BE2C (cell line): ENCODE data around the gene TLR8.

ENCODE experiments used
- DNase-seq: peaks from one replicate; pipeline ENCODE4 v3.0.0-alpha.2; 2020
- H3K27me3 ChIP-seq: fragments of 250-450 bp; sonication (Bioruptor Pico); 2 replicates; pipeline ENCODE4 v1.5.1; 2020; ENCODE audit warnings: mild to moderate bottlenecking
- H3K36me3 ChIP-seq: fragments of 250-450 bp; sonication (Bioruptor Pico); 2 replicates; pipeline ENCODE4 v1.5.1; 2020; ENCODE audit warnings: mild to moderate bottlenecking
- H3K4me1 ChIP-seq: fragments of 250-450 bp; sonication (Bioruptor Pico); 2 replicates; pipeline ENCODE4 v1.5.1; 2020
- H3K4me3 ChIP-seq: 2 replicates; pipeline ENCODE4 v1.5.1; 2011; ENCODE audit warnings: low read depth, low read length
- H3K9me3 ChIP-seq: fragments of 250-450 bp; sonication (Bioruptor Pico); 2 replicates; pipeline ENCODE4 v1.5.1; 2020
- CTCF ChIP-seq: IDR thresholded peaks from 2 replicates; pipeline ENCODE4 v1.5.1; 2012; ENCODE audit warnings: mild to moderate bottlenecking, low read depth, low read length

TLR8 gene

DNA sequence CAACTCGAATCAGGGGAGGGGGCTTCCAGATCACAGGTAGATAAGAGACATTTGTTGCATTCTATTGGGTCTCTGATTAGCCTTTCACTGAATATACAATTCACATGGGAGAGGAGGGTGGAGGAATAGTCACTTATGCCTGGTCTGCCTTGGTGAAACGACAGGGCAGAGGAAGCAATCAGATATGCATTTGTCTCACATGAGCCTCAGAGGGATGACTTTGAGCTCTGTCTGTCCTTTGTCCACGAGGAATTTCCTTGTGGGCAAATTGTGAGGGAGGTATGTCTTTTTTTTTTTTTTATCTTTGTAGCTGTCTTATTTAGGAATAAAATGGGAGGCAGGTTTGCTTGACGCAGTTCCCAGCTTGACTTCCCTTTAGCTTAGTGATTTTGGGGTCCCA, 40.0 kb downstream of the TLR8 start:
- Histone ChIP-seq H3K27me3 (no peaks in the 10 kb centered on the region), H3K9me3 (no peaks in the 10 kb centered on the region), H3K4me1 (peaks cover 5% of the 10 kb centered on the region; the same call in 1 of the 2 replicates), H3K36me3 (no peaks in the 10 kb centered on the region), H3K4me3 (no peak overlapping the region)
- no peak for DNase-seq
- TF ChIP-seq CTCF = no peak

DNA sequence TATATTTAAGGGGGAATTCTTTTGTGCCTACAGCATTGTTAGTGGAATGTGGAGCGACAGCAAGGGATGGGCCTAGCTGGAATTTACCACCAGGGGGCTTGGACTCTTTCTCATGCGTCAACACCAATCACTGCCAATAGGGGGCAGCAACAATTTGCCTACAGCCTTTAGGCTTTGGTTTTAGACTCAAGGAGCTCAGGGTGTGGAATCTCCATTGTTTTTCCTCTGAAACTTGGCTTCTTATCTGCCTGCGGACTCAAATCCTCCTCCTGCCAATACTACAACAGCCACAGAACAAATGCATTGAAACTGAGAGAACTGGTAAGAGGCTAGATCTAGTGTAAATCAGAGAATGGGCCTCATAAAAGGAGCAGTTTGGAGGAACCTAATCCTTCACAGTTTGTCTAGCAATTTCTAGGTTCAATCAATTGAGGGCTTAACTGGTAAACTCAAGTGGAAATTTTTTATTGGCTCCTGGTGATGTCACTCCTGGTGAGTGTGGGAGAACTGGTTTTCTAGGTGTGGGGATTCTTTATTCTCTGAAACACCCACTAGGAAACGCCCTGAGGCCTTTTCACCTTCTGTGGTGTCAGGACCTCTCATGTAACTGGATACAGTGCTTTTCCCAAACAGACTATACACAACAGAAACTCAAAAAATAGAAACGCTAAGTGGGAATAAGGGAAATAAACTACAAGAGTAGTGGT, 40.6 kb downstream of the TLR8 start:
- Histone ChIP-seq H3K4me3 (no peak overlapping the region), H3K9me3 (no peaks in the 10 kb centered on the region), H3K27me3 (no peaks in the 10 kb centered on the region), H3K4me1 (peaks cover 5% of the 10 kb centered on the region; the same call in 1 of the 2 replicates), H3K36me3 (no peaks in the 10 kb centered on the region)
- peak; percentile 99 for TF ChIP-seq CTCF
- DNase-seq = peak; percentile 63

GRCh38 chrX:12947545-12948235, 41.3 kb downstream of the TLR8 start:
- Histone ChIP-seq H3K4me3 (no peak overlapping the region), H3K9me3 (no peaks in the 10 kb centered on the region), H3K36me3 (no peaks in the 10 kb centered on the region), H3K4me1 (peaks cover 5% of the 10 kb centered on the region; the same call in 1 of the 2 replicates), H3K27me3 (no peaks in the 10 kb centered on the region)
- no peak for TF ChIP-seq CTCF
- DNase-seq = no peak

DNA sequence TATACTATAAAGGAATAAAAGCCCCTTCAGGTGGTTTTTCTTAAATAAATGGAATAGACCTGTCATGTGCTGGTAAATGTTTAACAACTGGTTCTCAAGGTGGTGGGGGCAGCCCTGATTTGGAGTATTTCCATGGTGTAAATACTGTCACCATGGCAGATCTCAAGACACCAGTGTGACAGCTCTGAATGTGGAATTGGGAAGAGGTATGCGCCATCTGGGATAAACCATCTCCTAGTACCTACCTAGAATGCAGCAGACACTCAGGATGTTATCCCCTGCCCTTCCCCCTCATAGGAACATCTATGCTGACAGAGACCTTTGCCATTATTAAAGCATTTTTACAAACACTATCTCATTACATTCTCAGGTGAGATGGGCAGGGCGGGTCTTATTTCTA, 42.1 kb downstream of the TLR8 start:
- H3K36me3 ChIP-seq = no peaks in the 10 kb centered on the region
- DNase-seq = no peak
- H3K27me3 ChIP-seq = no peaks in the 10 kb centered on the region
- peaks cover 5% of the 10 kb centered on the region; the same call in 1 of the 2 replicates for H3K4me1 ChIP-seq
- H3K4me3 ChIP-seq = no peak overlapping the region
- no peaks in the 10 kb centered on the region for H3K9me3 ChIP-seq
- TF ChIP-seq CTCF = no peak

DNA sequence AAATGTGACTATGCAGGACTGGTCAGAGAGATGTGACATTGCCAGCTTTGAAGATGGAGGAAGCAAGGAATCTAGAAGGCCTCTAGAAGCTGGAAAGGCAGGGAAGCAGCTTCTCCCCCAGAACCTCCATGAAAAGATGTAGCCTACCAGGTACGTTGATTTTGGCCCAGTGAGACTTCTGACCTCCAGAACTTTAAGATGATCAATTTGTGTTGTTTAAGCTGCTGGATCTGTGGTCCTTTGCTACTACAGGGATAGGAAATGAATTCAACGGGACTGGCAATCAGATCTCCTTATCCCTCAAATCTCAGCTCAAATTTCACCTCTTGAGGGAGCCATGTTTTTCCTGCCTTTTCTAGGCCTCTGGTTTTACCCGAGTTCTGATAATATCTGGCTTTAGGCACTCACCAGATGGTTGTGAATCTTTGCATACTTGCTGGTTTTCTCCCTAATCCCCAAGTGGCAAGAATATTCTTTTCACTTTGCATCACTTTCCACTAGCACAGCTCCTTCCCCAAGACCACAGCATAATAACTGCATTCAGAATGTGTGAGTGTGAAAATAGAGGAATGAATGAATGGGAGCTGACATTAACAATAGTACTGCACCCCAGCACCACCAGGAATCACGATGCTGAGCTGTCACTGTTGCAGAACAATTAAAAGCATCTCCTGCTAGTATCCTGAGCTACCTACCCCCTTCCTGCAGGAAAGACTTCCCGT, 42.9 kb downstream of the TLR8 start:
- Histone ChIP-seq H3K4me1 (peaks cover 5% of the 10 kb centered on the region; the same call in 1 of the 2 replicates), H3K36me3 (no peaks in the 10 kb centered on the region), H3K9me3 (no peaks in the 10 kb centered on the region), H3K27me3 (no peaks in the 10 kb centered on the region), H3K4me3 (no peak overlapping the region)
- TF ChIP-seq CTCF = no peak
- no peak for DNase-seq
